Gastrocnemius medialis (tissue), 4 donors: ENCODE data around the gene HDAC4.

Source experiments
- CTCF ChIP-seq, 5 experiments: fragments of 450-650 bp in 3 of 5; fragments of 200-600 bp in 2 of 5; sonication (generic) in 2 of 5; IDR thresholded peaks in 4 of 5; conservative IDR thresholded peaks in 1 of 5; 1 replicate in 4 of 5; 2 replicates in 1 of 5; pipeline ENCODE4 v1.5.1; 2016 to 2019; ENCODE audit warnings: antibody characterized with exemption in 5 of 5, mild to moderate bottlenecking in 3 of 5, moderate library complexity in 3 of 5
- POLR2A ChIP-seq, 2 donors: fragments of 450-650 bp; IDR thresholded peaks; one replicate each; pipeline ENCODE4 v1.6.1; 2017; ENCODE audit warnings: antibody characterized with exemption in 2 of 2, mild to moderate bottlenecking in 2 of 2, moderate library complexity in 2 of 2

GRCh38 chr2:239285932-239286230 lies 114.9 kb downstream of the HDAC4 start:
- TF ChIP-seq CTCF (IDR thresholded peaks at IDR 0.05 in 4 of 5, conservative IDR thresholded peaks at IDR 0.05 in 1 of 5) = no peak
- TF ChIP-seq POLR2A (IDR thresholded peaks at IDR 0.05) = no peak
